HG02938 (cell line): ENCODE measurements around the gene KYNU.
"Not testable (repeated sequence)": the region's sequence is repeated elsewhere in the genome, so short reads cannot be mapped to it uniquely, and the experiment has no call there.

Experiments used
- ATAC-seq: cut with Tn5 transposase; IDR thresholded peaks from one replicate; pipeline ENCODE4 v1.9.1; 2021; ENCODE audit warnings: mild to moderate bottlenecking, moderate library complexity; ENCODE audit not compliant: unreplicated experiment

Gene KYNU

GRCh38 chr2:142870526-142870925 is 6.9 kb upstream of the KYNU start:
- no peak for ATAC-seq

- ATAC-seq = peak; percentile 44
These were observed 6.1 kb upstream of the KYNU start for GRCh38 chr2:142871396-142871795.

GRCh38 chr2:142872882-142873724 is 4.4 kb upstream of the KYNU start:
- ATAC-seq = no peak

GRCh38 chr2:142873831-142874287 is 3.6 kb upstream of the KYNU start:
- ATAC-seq = no peak

- ATAC-seq = no peak
These were observed 3.1 kb upstream of the KYNU start for GRCh38 chr2:142874293-142874814.

GRCh38 chr2:142875010-142875409 is 2.5 kb upstream of the KYNU start:
- ATAC-seq = no peak

GRCh38 chr2:142875652-142876051 is 1.8 kb upstream of the KYNU start:
- ATAC-seq = no peak

- no peak for ATAC-seq
These were observed 1.0 kb upstream of the KYNU start for GRCh38 chr2:142876423-142876822.

GRCh38 chr2:142878031-142878678 is 691 bp downstream of the KYNU start:
- peak; percentile 35 for ATAC-seq

GRCh38 chr2:142879151-142879550 is 1.7 kb downstream of the KYNU start:
- no peak for ATAC-seq

- no peak for ATAC-seq
These were observed 2.8 kb downstream of the KYNU start for GRCh38 chr2:142880279-142880678.

- ATAC-seq = no peak
These were observed 4.2 kb downstream of the KYNU start for GRCh38 chr2:142881619-142882018.

GRCh38 chr2:142882500-142882899 is 5.0 kb downstream of the KYNU start:
- ATAC-seq = not testable (repeated sequence)

GRCh38 chr2:142883526-142883925 is 6.1 kb downstream of the KYNU start:
- ATAC-seq = no peak

- ATAC-seq = no peak
These were observed 8.1 kb downstream of the KYNU start for GRCh38 chr2:142885543-142885942.

- peak; percentile 99 for ATAC-seq
These were observed 15.3 kb downstream of the KYNU start for GRCh38 chr2:142892715-142893114.

GRCh38 chr2:142893241-142893640 is 15.8 kb downstream of the KYNU start:
- no peak for ATAC-seq

- no peak for ATAC-seq
These were observed 20.3 kb downstream of the KYNU start for GRCh38 chr2:142897807-142898206.

GRCh38 chr2:142900327-142900726 is 22.9 kb downstream of the KYNU start:
- ATAC-seq = not testable (repeated sequence)

- no peak for ATAC-seq
These were observed 24.3 kb downstream of the KYNU start for GRCh38 chr2:142901780-142902179.

GRCh38 chr2:142903726-142904125 is 26.3 kb downstream of the KYNU start:
- ATAC-seq = not testable (repeated sequence)

- ATAC-seq = no peak
These were observed 30.2 kb downstream of the KYNU start for GRCh38 chr2:142907653-142908052.
